Naive thymus-derived CD8-positive, alpha-beta T cell (primary cell): ENCODE data around the gene TMEM244. TPM values are rescaled to one million over a fixed set of nuclear protein-coding genes. Genes with fewer than 3 reads are reported as not detected.

Source experiments
- ATAC-seq, 2 donors: fragments of 150-1000 bp; cut with Tn5 transposase in 1 of 2; sonication (Bioruptor Pico), chemical (Tn5 transposase) in 1 of 2; 1 replicate in 1 of 2; 2 replicates in 1 of 2; pipeline ENCODE4 v1.10.0; 2021; ENCODE audit warnings: mild to moderate bottlenecking in 2 of 2, moderate library complexity in 2 of 2
- POLR2A ChIA-PET: fragments of 350-600 bp; sonication (Branson Sonifier 250); formaldehyde crosslinking; loops from one replicate; lab custom pipeline; 2021; ENCODE audit warnings: antibody characterized with exemption; lab: Charles Lee
- DNase-seq, 10 donors: peaks; one replicate each; pipeline versions ENCODE4 v3.0.0 to v3.0.0-alpha.2; 2020 to 2022
- H3K27ac Mint-ChIP-seq, 10 donors: one replicate each; pipeline ENCODE4 v1.8.0; 2020 to 2022; ENCODE audit warnings: mild to moderate bottlenecking in 10 of 10, mixed read lengths in 10 of 10, moderate library complexity in 4 of 10, inconsistent platforms in 1 of 10
- H3K27me3 Mint-ChIP-seq, 5 donors: one replicate each; pipeline ENCODE4 v1.8.0; 2021 to 2022; ENCODE audit warnings: mixed read lengths in 5 of 5
- H3K36me3 Mint-ChIP-seq, 3 donors: one replicate each; pipeline ENCODE4 v1.8.0; 2020 to 2022; ENCODE audit warnings: mixed read lengths in 3 of 3, mild to moderate bottlenecking in 2 of 3, inconsistent platforms in 1 of 3
- H3K4me1 Mint-ChIP-seq, 4 donors: one replicate each; pipeline ENCODE4 v1.8.0; 2021 to 2022; ENCODE audit warnings: mixed read lengths in 4 of 4
- H3K4me3 Mint-ChIP-seq, 10 donors: one replicate each; pipeline ENCODE4 v1.8.0; 2020 to 2022; ENCODE audit warnings: mild to moderate bottlenecking in 10 of 10, mixed read lengths in 10 of 10, moderate library complexity in 6 of 10, inconsistent platforms in 1 of 10
- H3K9me3 Mint-ChIP-seq, 9 donors: one replicate each; pipeline ENCODE4 v1.8.0; 2020 to 2022; ENCODE audit warnings: mixed read lengths in 9 of 9, mild to moderate bottlenecking in 3 of 9, inconsistent platforms in 1 of 9, moderate library complexity in 1 of 9
- polyA plus RNA-seq, 3 donors: library from polyadenylated mRNA; unstranded; fragments of 300-500 nt; fragmentation: Illumina TruSeq; gene quantifications; one replicate each; pipeline ENCODE4 v1.2.3, GENCODE V29; 2021
- total RNA-seq, 8 experiments: library from RNA in 2 of 8; stranded (reverse) in 2 of 8; gene quantifications; one replicate each; pipeline ENCODE4 v1.2.3 and lab custom pipeline; 2021 to 2026

The TMEM244 gene
- total and polyA plus RNA-seq, 5 experiments from 2014 or later: 1.7 TPM; not detected in 4

GRCh38 chr6:129863664-129864063, 2.5 kb upstream of the TMEM244 start:
- ATAC-seq: no peak
- H3K4me3 Mint-ChIP-seq: no peak overlapping the region
- H3K36me3 Mint-ChIP-seq: peaks cover 0 to 5% (median 0%) of the 10 kb centered on the region in 3 donors
- POLR2A ChIA-PET: no interaction called here
- H3K4me1 Mint-ChIP-seq: peaks cover 0 to 9% (median 5%) of the 10 kb centered on the region in 4 donors
- H3K27ac Mint-ChIP-seq: peak overlapping the region in 1 of 10 donors; percentile 63
- H3K9me3 Mint-ChIP-seq: peaks cover 0 to 2% (median 0%) of the 10 kb centered on the region in 9 donors
- H3K27me3 Mint-ChIP-seq: no peaks in the 10 kb centered on the region
- no peak for DNase-seq

- no peak for DNase-seq
- POLR2A ChIA-PET: no interaction called here
- peaks cover 0 to 9% (median 5%) of the 10 kb centered on the region in 4 donors for H3K4me1 Mint-ChIP-seq
- ATAC-seq: no peak
- H3K4me3 Mint-ChIP-seq: no peak overlapping the region
- no peaks in the 10 kb centered on the region for H3K27me3 Mint-ChIP-seq
- no peaks in the 10 kb centered on the region for H3K36me3 Mint-ChIP-seq
- H3K27ac Mint-ChIP-seq: no peak overlapping the region
- peaks cover 0 to 3% (median 0%) of the 10 kb centered on the region in 9 donors for H3K9me3 Mint-ChIP-seq
Measured at GRCh38 chr6:129859524-129859923, 1.6 kb downstream of the TMEM244 start.

GRCh38 chr6:129857838-129858237, 3.3 kb downstream of the TMEM244 start:
- Mint-ChIP-seq H3K9me3 (peaks cover 0 to 3% (median 0%) of the 10 kb centered on the region in 9 donors), H3K27me3 (no peaks in the 10 kb centered on the region), H3K4me1 (peaks cover 0 to 9% (median 5%) of the 10 kb centered on the region in 4 donors), H3K27ac (no peak overlapping the region), H3K36me3 (no peaks in the 10 kb centered on the region), H3K4me3 (no peak overlapping the region)
- no peak for DNase-seq
- POLR2A ChIA-PET: no interaction called here
- no peak for ATAC-seq

GRCh38 chr6:129853996-129854711, 7.0 kb downstream of the TMEM244 start:
- Mint-ChIP-seq H3K36me3 (no peaks in the 10 kb centered on the region), H3K27me3 (peaks cover 0 to 3% (median 0%) of the 10 kb centered on the region in 5 donors), H3K27ac (no peak overlapping the region), H3K4me3 (no peak overlapping the region), H3K9me3 (peaks cover 0 to 3% (median 0%) of the 10 kb centered on the region in 9 donors), H3K4me1 (peaks cover 0 to 3% (median 2%) of the 10 kb centered on the region in 4 donors)
- POLR2A ChIA-PET: no interaction called here
- no peak for ATAC-seq
- no peak for DNase-seq

GRCh38 chr6:129852257-129852858, 8.8 kb downstream of the TMEM244 start:
- no peak overlapping the region for H3K27ac Mint-ChIP-seq
- ATAC-seq: no peak
- peaks cover 0 to 11% (median 2%) of the 10 kb centered on the region in 5 donors for H3K27me3 Mint-ChIP-seq

GRCh38 chr6:129849456-129849855, 11.7 kb downstream of the TMEM244 start:
- ATAC-seq (no peak), DNase-seq (no peak)
- H3K4me3 Mint-ChIP-seq: no peak overlapping the region
- no peaks in the 10 kb centered on the region for H3K9me3 Mint-ChIP-seq
- peaks cover 0 to 3% (median 3%) of the 10 kb centered on the region in 4 donors for H3K4me1 Mint-ChIP-seq
- POLR2A ChIA-PET: no interaction called here
- H3K27ac Mint-ChIP-seq: no peak overlapping the region
- H3K36me3 Mint-ChIP-seq: no peaks in the 10 kb centered on the region
- peaks cover 0 to 15% (median 2%) of the 10 kb centered on the region in 5 donors for H3K27me3 Mint-ChIP-seq

More at GRCh38 chr6:129852257-129852858, 8.8 kb downstream of the TMEM244 start:
- Mint-ChIP-seq H3K4me1 (peaks cover 0 to 3% (median 3%) of the 10 kb centered on the region in 4 donors), H3K36me3 (no peaks in the 10 kb centered on the region), H3K4me3 (no peak overlapping the region), H3K9me3 (peaks cover 0 to 3% (median 0%) of the 10 kb centered on the region in 9 donors)
- POLR2A ChIA-PET: no interaction called here
- no peak for DNase-seq

- DNase-seq (no peak), ATAC-seq (no peak)
- no peak overlapping the region for H3K27ac Mint-ChIP-seq
Measured at GRCh38 chr6:129846761-129847160, 14.4 kb downstream of the TMEM244 start.

GRCh38 chr6:129845696-129846095, 15.4 kb downstream of the TMEM244 start:
- ATAC-seq (no peak), DNase-seq (no peak)
- H3K4me1 Mint-ChIP-seq: peaks cover 0 to 1% (median 0%) of the 10 kb centered on the region in 4 donors
- no peak overlapping the region for H3K27ac Mint-ChIP-seq
- POLR2A ChIA-PET: no interaction called here
- H3K36me3 Mint-ChIP-seq: no peaks in the 10 kb centered on the region
- no peak overlapping the region for H3K4me3 Mint-ChIP-seq
- H3K9me3 Mint-ChIP-seq: no peaks in the 10 kb centered on the region
- peaks cover 1 to 15% (median 2%) of the 10 kb centered on the region in 5 donors for H3K27me3 Mint-ChIP-seq

More at GRCh38 chr6:129846761-129847160, 14.4 kb downstream of the TMEM244 start:
- Mint-ChIP-seq H3K9me3 (no peaks in the 10 kb centered on the region), H3K4me3 (no peak overlapping the region), H3K36me3 (no peaks in the 10 kb centered on the region), H3K27me3 (peaks cover 1 to 15% (median 2%) of the 10 kb centered on the region in 5 donors), H3K4me1 (peaks cover 0 to 1% (median 0%) of the 10 kb centered on the region in 4 donors)
- POLR2A ChIA-PET: no interaction called here

- peaks cover 0 to 1% (median 0%) of the 10 kb centered on the region in 4 donors for H3K4me1 Mint-ChIP-seq
Measured at GRCh38 chr6:129844118-129844891, 16.8 kb downstream of the TMEM244 start.

GRCh38 chr6:129843573-129843972, 17.5 kb downstream of the TMEM244 start:
- peaks cover 0 to 3% (median 0%) of the 10 kb centered on the region in 9 donors for H3K9me3 Mint-ChIP-seq
- peaks cover 0 to 1% (median 0%) of the 10 kb centered on the region in 4 donors for H3K4me1 Mint-ChIP-seq
- H3K27me3 Mint-ChIP-seq: peaks cover 1 to 15% (median 6%) of the 10 kb centered on the region in 5 donors
- DNase-seq (no peak), ATAC-seq (no peak)
- H3K4me3 Mint-ChIP-seq: no peak overlapping the region
- POLR2A ChIA-PET: interaction anchor here (0.6 kb wide), 1 partner anchor 61 kb away, joined by 3 read pairs; no protein-coding TSS in a partner anchor
- no peaks in the 10 kb centered on the region for H3K36me3 Mint-ChIP-seq
- H3K27ac Mint-ChIP-seq: no peak overlapping the region

More at GRCh38 chr6:129844118-129844891, 16.8 kb downstream of the TMEM244 start:
- H3K27me3 Mint-ChIP-seq: peaks cover 1 to 15% (median 6%) of the 10 kb centered on the region in 5 donors
- peaks cover 0 to 3% (median 0%) of the 10 kb centered on the region in 9 donors for H3K9me3 Mint-ChIP-seq
- ATAC-seq (no peak), DNase-seq (no peak)
- POLR2A ChIA-PET: interaction anchor here (0.6 kb wide), 1 partner anchor 62 kb away, joined by 3 read pairs; no protein-coding TSS in a partner anchor
- no peak overlapping the region for H3K27ac Mint-ChIP-seq
- no peak overlapping the region for H3K4me3 Mint-ChIP-seq
- H3K36me3 Mint-ChIP-seq: no peaks in the 10 kb centered on the region

GRCh38 chr6:129842881-129843409, 18.2 kb downstream of the TMEM244 start:
- H3K9me3 Mint-ChIP-seq: peaks cover 0 to 5% (median 0%) of the 10 kb centered on the region in 9 donors
- DNase-seq: no peak
- H3K4me1 Mint-ChIP-seq: peaks cover 0 to under 1% (median 0%) of the 10 kb centered on the region in 4 donors
- no peak for ATAC-seq
- H3K36me3 Mint-ChIP-seq: no peaks in the 10 kb centered on the region
- POLR2A ChIA-PET: no interaction called here
- peaks cover under 1 to 9% (median 6%) of the 10 kb centered on the region in 5 donors for H3K27me3 Mint-ChIP-seq
- H3K27ac Mint-ChIP-seq: no peak overlapping the region
- H3K4me3 Mint-ChIP-seq: no peak overlapping the region

GRCh38 chr6:129842137-129842536, 19.0 kb downstream of the TMEM244 start:
- Mint-ChIP-seq H3K27ac (no peak overlapping the region), H3K9me3 (peaks cover 0 to 13% (median 3%) of the 10 kb centered on the region in 9 donors), H3K27me3 (peaks cover 0 to 7% (median 3%) of the 10 kb centered on the region in 5 donors), H3K4me1 (no peaks in the 10 kb centered on the region), H3K36me3 (peaks cover 0 to 3% (median 0%) of the 10 kb centered on the region in 3 donors), H3K4me3 (no peak overlapping the region)
- no peak for DNase-seq
- no peak for ATAC-seq
- POLR2A ChIA-PET: no interaction called here
